HL-60 (cell line): ENCODE measurements around the gene PCDH15.

Source experiments
- DNase-seq, 2 experiments: peaks; one replicate each; pipeline ENCODE4 v3.0.0-alpha.2; 2010 to 2020; ENCODE audit warnings: low read depth in 1 of 2, low spot score in 1 of 2
- H3K27ac ChIP-seq: fragments of 250-450 bp; sonication (Bioruptor Pico); replicated peaks from 2 replicates; pipeline ENCODE4 v1.5.1; 2020; ENCODE audit warnings: mild to moderate bottlenecking, moderate library complexity
- H3K27me3 ChIP-seq: fragments of 250-450 bp; sonication (Bioruptor Pico); 2 replicates; pipeline ENCODE4 v1.5.1; 2021; ENCODE audit warnings: mild to moderate bottlenecking, moderate library complexity; ENCODE audit not compliant: insufficient read depth, poor library complexity, severe bottlenecking
- H3K4me3 ChIP-seq: replicated peaks from 2 replicates; pipeline ENCODE4 v1.5.1; 2011; ENCODE audit warnings: mild to moderate bottlenecking, control low read depth, low read length; ENCODE audit not compliant: insufficient read depth
- CTCF ChIP-seq: IDR thresholded peaks from one replicate; pipeline ENCODE4 v1.5.1; 2011; ENCODE audit warnings: low read length, control low read depth, inconsistent platforms; ENCODE audit not compliant: insufficient read depth
- GABPA ChIP-seq: IDR thresholded peaks from 2 replicates; pipeline ENCODE4 v1.6.1; 2012; ENCODE audit warnings: low read depth
- POLR2AphosphoS5 ChIP-seq: IDR thresholded peaks from 2 replicates; pipeline ENCODE4 v1.6.1; 2012; ENCODE audit warnings: low read depth
- REST ChIP-seq: IDR thresholded peaks from 2 replicates; pipeline ENCODE4 v1.6.1; 2012; ENCODE audit warnings: low read depth; ENCODE audit not compliant: insufficient replicate concordance
- SPI1 ChIP-seq: IDR thresholded peaks from 2 replicates; pipeline ENCODE4 v1.6.1; 2012; ENCODE audit warnings: low read depth, mild to moderate bottlenecking, borderline replicate concordance

PCDH15 gene

GRCh38 chr10:53808677-53809372, 992.2 kb downstream of the PCDH15 start:
- no peak for TF ChIP-seq GABPA
- TF ChIP-seq POLR2AphosphoS5: no peak
- no peak for TF ChIP-seq REST
- TF ChIP-seq CTCF: no peak
- TF ChIP-seq SPI1: no peak
- H3K4me3 ChIP-seq: no peak overlapping the region
- no peak overlapping the region for H3K27ac ChIP-seq
- no peaks in the 10 kb centered on the region for H3K27me3 ChIP-seq
- DNase-seq: no peak

GRCh38 chr10:53786236-53786900, 1014.7 kb downstream of the PCDH15 start:
- TF ChIP-seq GABPA (no peak), REST (no peak), SPI1 (no peak), POLR2AphosphoS5 (no peak), CTCF (peak; percentile 16)
- no peak for DNase-seq

GRCh38 chr10:53771701-53772100, 1029.3 kb downstream of the PCDH15 start:
- no peak for DNase-seq
- TF ChIP-seq POLR2AphosphoS5 (no peak), REST (no peak), SPI1 (no peak), CTCF (no peak), GABPA (no peak)
- H3K4me3 ChIP-seq: no peak overlapping the region
- H3K27me3 ChIP-seq: no peaks in the 10 kb centered on the region
- no peak overlapping the region for H3K27ac ChIP-seq

More at GRCh38 chr10:53786236-53786900, 1014.7 kb downstream of the PCDH15 start:
- H3K27ac ChIP-seq: no peak overlapping the region
- H3K27me3 ChIP-seq: no peaks in the 10 kb centered on the region
- no peak overlapping the region for H3K4me3 ChIP-seq
